Stimulated activated CD4-positive, alpha-beta T cell treated with anti-CD3 and anti-CD28 coated beads, Interleukin-2, amount 100 ng/mL, for 24 hours (primary cell): ENCODE results near the gene RHOD.

ENCODE experiments used
- DNase-seq, 2 donors: peaks; one replicate each; pipeline ENCODE4 v3.0.0-alpha.2; 2020

The RHOD gene

GRCh38 chr11:67032830-67033551 is 23.7 kb upstream of the RHOD start:
- DNase-seq, result no peak

- no peak for DNase-seq
Observed at GRCh38 chr11:67033661-67034166, 22.9 kb upstream of the RHOD start.

- DNase-seq, result no peak
Observed at GRCh38 chr11:67034350-67034749, 22.3 kb upstream of the RHOD start.

- DNase-seq, result no peak
Observed at GRCh38 chr11:67040147-67040546, 16.5 kb upstream of the RHOD start.

GRCh38 chr11:67041602-67042001 is 15.0 kb upstream of the RHOD start:
- no peak for DNase-seq

- DNase-seq, result no peak
Observed at GRCh38 chr11:67043572-67044349, 12.9 kb upstream of the RHOD start.

DNA sequence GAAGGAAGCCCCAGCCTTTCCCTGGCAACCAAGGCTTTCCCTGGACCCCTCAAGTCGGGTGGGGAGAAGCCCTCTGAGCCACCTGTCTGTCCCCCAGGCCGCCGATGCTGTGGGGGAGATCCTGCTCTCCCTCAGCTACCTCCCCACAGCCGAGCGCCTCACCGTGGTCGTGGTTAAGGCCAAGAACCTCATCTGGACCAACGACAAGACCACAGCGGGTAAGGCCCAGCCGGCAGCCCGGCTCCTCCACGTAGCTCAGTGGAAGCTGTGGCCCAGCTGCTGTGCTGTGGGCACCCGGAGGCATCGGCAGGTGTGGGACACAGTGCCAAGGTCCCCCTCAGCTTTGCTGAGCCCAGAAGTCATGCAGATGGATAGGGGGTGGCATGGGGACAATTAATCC is 12.2 kb upstream of the RHOD start:
- DNase-seq, result no peak

DNA sequence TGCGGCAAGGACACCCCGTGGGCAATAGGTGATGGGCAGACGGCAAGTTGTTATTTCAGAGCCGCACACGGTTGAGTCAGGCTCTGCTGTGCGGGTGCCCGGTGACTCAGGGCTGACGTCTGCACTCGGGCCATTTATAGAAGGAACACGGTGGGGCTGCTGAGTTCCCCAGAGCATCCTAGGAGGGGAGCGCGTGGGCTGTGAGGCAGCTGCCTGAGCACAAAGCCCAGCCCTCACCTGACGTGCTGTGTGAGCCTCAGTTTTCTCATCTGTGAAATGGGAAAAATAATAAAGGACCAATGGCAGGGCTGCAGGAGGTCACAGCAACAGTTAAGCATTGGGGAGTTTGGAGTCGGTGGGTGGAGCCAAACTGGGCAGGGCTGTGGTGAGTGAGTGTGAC is 11.3 kb upstream of the RHOD start:
- DNase-seq, result no peak

GRCh38 chr11:67048515-67049130 is 8.0 kb upstream of the RHOD start:
- DNase-seq, result no peak

- DNase-seq, result no peak
Observed at GRCh38 chr11:67050139-67050538, 6.5 kb upstream of the RHOD start.

DNA sequence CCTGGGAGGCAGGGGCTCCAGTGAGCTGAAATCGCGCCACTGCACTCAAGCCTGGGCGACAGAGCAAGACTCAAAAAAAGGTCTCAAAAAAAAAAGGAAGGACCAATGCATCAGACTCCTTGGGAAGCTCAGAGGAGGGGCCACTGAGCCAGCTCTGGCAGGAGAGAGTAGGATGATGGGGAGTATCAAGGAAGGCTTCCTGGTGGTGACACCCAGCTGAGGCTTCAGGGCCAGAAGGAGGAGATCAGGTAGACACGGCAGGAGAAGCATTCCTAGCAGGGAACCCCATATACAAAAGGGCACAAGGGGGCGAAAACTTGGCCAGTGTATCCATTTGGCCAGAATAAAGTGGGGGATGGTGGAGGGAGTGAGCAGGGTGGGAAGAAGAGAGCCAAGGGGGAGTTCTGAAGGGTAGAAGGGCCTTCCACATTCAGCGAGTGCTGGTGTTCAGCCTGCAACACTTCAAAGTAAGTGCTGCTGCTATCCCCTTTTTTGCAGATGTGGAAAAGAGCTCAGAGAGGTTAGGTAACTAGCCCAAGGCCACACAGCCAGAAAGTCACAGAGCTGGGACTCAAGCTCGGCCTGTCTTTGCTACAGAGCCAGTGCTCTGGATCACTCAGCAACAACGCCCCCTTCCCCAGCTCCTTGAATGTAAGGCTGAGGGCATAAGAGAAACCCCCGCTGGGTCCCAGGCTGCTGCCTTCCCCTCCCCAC is 5.3 kb upstream of the RHOD start:
- DNase-seq, result no peak

GRCh38 chr11:67051945-67052488 is 4.6 kb upstream of the RHOD start:
- DNase-seq, result no peak

DNA sequence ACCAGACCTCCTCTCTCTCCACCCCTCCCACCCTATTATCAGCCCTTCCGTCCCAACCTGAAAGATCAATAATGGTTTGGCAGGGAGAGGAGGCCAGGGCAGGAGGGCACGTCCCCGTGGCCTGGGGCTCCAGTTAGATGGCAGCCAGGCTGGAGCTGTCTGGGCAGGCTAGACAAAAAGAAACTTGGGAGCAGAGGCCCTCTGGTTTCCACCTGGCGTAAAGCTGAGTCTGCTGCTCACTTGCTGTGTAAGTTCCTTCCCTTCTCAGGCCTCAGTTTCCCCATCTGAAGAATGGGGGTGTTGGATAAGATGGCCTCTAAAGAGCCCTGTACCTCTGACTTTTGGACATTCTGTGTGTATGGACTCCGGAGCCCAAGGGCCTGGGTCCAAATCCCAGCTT is 3.8 kb upstream of the RHOD start:
- DNase-seq, result no peak

DNA sequence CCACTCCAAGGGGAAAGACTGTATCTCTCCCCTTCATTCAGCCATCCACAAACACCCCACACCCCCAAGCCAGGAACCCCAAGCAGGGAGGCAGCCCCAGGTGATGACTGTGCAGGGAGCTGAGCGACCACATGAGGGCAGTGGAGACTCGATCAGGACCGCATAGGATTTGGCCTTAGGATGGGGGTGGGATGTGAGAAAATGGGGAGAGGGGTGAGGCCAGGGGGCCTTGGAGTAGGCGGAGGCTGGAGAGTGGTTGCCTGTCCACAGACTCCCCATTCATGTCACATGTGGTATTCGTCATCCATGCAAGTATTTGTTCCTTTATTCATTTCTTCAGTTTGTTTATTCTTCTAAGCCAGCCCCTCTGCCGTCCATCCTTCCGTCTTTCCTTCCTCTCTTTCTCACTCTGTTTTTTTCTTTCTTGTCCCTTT is 2.7 kb upstream of the RHOD start:
- peak; percentile 51 to 60 for DNase-seq

DNA sequence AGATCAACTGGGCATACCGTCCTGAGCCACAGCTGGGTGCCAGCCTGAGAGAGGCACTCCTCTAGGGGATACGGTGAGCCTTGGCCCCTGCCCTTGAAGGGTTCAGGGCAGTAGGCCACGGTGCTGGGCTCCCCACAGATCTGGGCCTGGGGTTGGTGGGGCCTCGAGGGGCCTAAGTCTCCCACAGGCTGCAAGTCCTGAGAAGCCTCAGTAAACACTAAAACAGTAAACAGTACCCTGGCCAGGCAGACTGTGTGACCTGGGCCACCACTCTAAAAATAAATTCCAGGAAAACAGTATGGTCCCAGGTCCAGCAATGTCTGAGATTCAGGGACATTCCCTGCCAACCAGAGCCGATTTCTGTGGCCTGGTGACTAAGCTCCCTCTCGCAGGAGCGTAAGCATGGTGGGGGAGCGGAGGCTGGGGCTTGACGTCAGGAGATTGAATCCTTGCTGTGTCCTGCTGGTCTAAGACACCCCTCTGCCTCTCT is 2.3 kb upstream of the RHOD start:
- DNase-seq, result no peak

DNA sequence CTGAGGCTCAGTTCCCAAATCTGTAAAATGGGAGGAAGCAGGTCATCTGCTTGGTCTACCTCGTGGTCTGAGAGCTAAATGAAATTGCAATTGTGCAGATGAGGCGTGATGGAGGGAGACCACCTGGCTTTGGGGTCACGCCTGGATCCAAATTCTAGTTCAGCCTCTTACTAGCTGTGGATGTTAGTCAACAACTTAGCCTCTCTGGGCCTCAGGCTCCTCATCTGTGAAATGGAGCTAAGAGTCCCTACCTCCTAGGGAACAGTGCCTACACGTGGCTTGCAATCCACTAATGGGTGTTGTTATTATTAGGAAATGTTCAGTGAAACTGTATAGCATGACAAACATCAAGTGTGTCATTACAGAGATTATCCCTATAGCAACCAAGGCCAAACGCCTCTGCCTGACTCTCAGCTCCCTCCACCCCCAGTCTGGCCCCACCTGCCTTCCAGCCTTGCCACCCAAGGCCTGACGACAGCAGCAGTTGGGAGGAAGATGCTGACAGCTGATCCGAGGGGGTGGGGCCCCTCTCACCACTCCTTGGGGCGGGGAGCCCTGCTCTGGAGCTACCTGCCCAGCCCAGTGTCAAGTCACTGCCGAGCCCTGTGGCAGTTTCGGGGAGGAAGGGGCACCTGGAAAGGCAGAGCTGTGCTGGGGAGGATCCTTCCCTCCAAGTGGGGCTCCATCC is 1.7 kb upstream of the RHOD start:
- DNase-seq, result peak; percentile 27 to 46

- DNase-seq, result peak in 1 of 2 donors; percentile 20
Observed at GRCh38 chr11:67055812-67056211, 835 bp upstream of the RHOD start.

- DNase-seq, result no peak
Observed at GRCh38 chr11:67057205-67057672, 592 bp downstream of the RHOD start.

GRCh38 chr11:67058506-67058905 is 1.9 kb downstream of the RHOD start:
- DNase-seq, result no peak

- DNase-seq, result no peak
Observed at GRCh38 chr11:67059671-67060070, 3.0 kb downstream of the RHOD start.

- no peak for DNase-seq
Observed at GRCh38 chr11:67060111-67060522, 3.5 kb downstream of the RHOD start.
